Subcutaneous adipose tissue (tissue), 4 donors: Measurements from ENCODE around the gene VSIG8. TPM values are rescaled to one million over a fixed set of nuclear protein-coding genes. Genes with fewer than 3 reads are reported as not detected.

Experiments
- CTCF ChIP-seq: fragments of 450-650 bp; IDR thresholded peaks from one replicate; pipeline ENCODE4 v1.5.1; 2016; ENCODE audit warnings: low read depth, mild to moderate bottlenecking, control low read depth, antibody characterized with exemption, moderate library complexity
- total RNA-seq, 4 donors: library from RNA; depleted of rRNA; stranded (reverse); fragments of >200 nt; gene quantifications; one replicate each; pipeline ENCODE4 v1.1.0, GENCODE V29; 2016

The VSIG8 gene
- total RNA-seq, 4 donors from 2014 or later = not detected

- TF ChIP-seq CTCF = no peak
Observed at GRCh38 chr1:159864262-159864661, 1.8 kb upstream of the VSIG8 start.

DNA sequence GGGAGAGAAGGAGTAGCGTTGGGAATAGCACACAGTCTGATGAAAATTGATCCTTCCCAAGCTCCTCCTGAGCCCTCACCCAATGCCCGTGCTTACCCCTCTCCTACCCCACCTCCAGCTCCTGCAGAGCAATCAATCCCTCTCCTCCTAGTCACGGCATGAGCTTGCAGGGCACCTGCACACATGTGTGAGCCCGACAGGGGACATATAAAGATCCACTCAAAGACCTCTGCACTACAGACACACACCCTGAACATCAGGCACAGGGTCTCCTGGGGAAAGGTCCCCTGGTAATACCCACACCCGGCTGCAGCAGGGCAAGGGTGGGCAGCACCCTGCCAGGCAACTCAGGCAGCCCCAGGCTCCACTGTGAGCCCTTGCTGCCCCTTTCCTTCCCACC is 426 bp downstream of the VSIG8 start:
- no peak for TF ChIP-seq CTCF

- no peak for TF ChIP-seq CTCF
Observed at GRCh38 chr1:159861218-159861617, 1.2 kb downstream of the VSIG8 start.

DNA sequence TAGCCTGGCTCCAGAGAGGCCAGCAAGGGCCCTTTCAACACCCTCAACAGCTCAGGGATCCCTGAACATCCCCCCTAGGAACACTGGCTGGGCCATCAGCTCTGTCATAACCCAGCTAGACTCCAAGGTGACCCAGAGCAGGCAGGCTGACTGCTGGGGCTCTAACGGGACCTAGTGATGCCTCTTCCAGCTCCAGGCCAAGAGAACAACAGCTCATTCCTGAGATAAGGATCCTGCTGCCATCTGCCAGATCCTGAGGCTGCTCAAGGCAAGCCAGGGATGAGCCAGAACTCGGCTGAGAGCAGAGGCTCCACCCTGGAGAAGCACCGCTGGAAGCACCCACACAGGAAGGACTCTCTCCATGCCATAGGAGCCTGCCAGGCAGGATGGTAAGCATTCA is 2.0 kb downstream of the VSIG8 start:
- TF ChIP-seq CTCF = no peak

DNA sequence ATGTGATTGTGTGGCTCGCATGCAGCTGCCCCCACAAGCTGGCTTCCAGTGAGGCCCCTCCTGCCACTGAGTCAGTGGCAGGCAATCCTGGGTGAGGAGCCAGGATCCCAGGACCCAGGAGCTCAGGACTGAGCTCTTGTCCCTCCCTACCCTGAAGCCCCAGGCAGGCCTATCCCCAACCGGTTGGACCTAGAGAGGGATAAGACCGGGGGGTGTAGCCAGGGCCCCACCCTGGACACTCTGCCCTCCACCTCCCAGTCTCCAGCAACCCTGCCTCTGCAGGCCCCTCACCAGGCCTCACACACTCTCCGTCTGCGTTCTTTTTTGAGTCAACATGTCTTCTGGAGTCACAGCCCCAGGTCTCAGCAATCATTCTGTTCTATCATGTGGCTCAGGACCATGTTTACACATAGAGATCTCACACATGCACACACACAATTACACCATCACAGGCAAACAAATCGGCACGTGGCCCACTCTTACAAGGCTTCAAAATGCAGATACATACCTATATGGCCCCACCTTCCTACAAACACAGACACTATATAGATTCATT is 2.6 kb downstream of the VSIG8 start:
- no peak for TF ChIP-seq CTCF

DNA sequence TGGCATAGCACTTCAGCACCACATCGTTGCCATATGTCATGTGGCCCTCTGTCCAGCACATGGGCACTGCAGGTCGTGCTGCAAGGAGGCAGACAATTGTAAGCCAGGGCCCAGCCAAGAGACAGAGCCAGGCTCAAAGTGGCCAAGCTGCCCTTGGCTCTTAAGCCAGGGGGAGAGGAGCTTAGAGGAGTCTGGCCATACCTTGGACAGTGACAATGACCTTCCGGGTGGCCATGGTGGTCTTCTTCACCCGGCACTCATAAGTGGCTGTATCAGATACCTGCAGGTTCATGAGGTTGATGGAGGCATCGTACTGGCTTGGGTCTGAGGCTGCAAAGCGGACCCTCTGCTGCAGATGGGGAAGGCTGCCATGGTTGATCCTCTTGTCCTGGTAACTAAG is 4.6 kb downstream of the VSIG8 start:
- TF ChIP-seq CTCF = no peak

- TF ChIP-seq CTCF = no peak
Observed at GRCh38 chr1:159856576-159856975, 5.9 kb downstream of the VSIG8 start.
